Epithelial cell of prostate (primary cell): Measurements from ENCODE around the gene VSTM2B.

Experiments
- DNase-seq: peaks from one replicate; pipeline ENCODE4 v3.0.0-alpha.2; 2011; ENCODE audit warnings: low read depth, low spot score
- H3K27ac ChIP-seq: fragments of 450-650 bp; 2 replicates; pipeline ENCODE4 v1.5.1; 2017; ENCODE audit warnings: mild to moderate bottlenecking

Gene VSTM2B

GRCh38 chr19:29583196-29583999 lies 57.6 kb downstream of the VSTM2B start:
- no peak for DNase-seq

GRCh38 chr19:29586401-29586800 lies 60.6 kb downstream of the VSTM2B start:
- DNase-seq: no peak
- no peak overlapping the region for H3K27ac ChIP-seq

More at GRCh38 chr19:29583196-29583999, 57.6 kb downstream of the VSTM2B start:
- H3K27ac ChIP-seq: no peak overlapping the region

GRCh38 chr19:29587059-29587458 lies 61.3 kb downstream of the VSTM2B start:
- H3K27ac ChIP-seq: no peak overlapping the region
- DNase-seq: no peak

GRCh38 chr19:29587518-29587986 lies 61.8 kb downstream of the VSTM2B start:
- DNase-seq: peak; percentile 54
- H3K27ac ChIP-seq: no peak overlapping the region

- DNase-seq: no peak
- no peak overlapping the region for H3K27ac ChIP-seq
Measured at GRCh38 chr19:29588095-29588494, 62.3 kb downstream of the VSTM2B start.

GRCh38 chr19:29590278-29590677 lies 64.5 kb downstream of the VSTM2B start:
- no peak overlapping the region for H3K27ac ChIP-seq
- DNase-seq: no peak

GRCh38 chr19:29591670-29592069 lies 65.9 kb downstream of the VSTM2B start:
- no peak overlapping the region for H3K27ac ChIP-seq
- no peak for DNase-seq

GRCh38 chr19:29593869-29594268 lies 68.1 kb downstream of the VSTM2B start:
- H3K27ac ChIP-seq: no peak overlapping the region
- no peak for DNase-seq

GRCh38 chr19:29596080-29596727 lies 70.4 kb downstream of the VSTM2B start:
- no peak overlapping the region for H3K27ac ChIP-seq
- no peak for DNase-seq

GRCh38 chr19:29596885-29597525 lies 71.2 kb downstream of the VSTM2B start:
- H3K27ac ChIP-seq: no peak overlapping the region
- no peak for DNase-seq

- no peak for DNase-seq
- H3K27ac ChIP-seq: no peak overlapping the region
Measured at GRCh38 chr19:29598036-29598435, 72.2 kb downstream of the VSTM2B start.

GRCh38 chr19:29598496-29598895 lies 72.7 kb downstream of the VSTM2B start:
- H3K27ac ChIP-seq: no peak overlapping the region
- no peak for DNase-seq

- no peak overlapping the region for H3K27ac ChIP-seq
- DNase-seq: no peak
Measured at GRCh38 chr19:29603308-29603707, 77.5 kb downstream of the VSTM2B start.

- DNase-seq: peak; percentile 72
- H3K27ac ChIP-seq: peak within 1 kb of the TSS; percentile 71
Measured at GRCh38 chr19:29605653-29606419, 80.0 kb downstream of the VSTM2B start, which contains the start of gene POP4. Gene POP4 (plus strand): TSS chr19:29606283. CDS start chr19:29606319, 36 bp downstream.

GRCh38 chr19:29606420-29606747 lies 80.6 kb downstream of the VSTM2B start:
- H3K27ac ChIP-seq: peak overlapping the region; percentile 71
- DNase-seq: no peak

- H3K27ac ChIP-seq: no peak overlapping the region
Measured at GRCh38 chr19:29609636-29610035, 83.8 kb downstream of the VSTM2B start.

GRCh38 chr19:29610213-29610573 lies 84.4 kb downstream of the VSTM2B start:
- no peak overlapping the region for H3K27ac ChIP-seq
- DNase-seq: no peak

More at GRCh38 chr19:29609636-29610035, 83.8 kb downstream of the VSTM2B start:
- DNase-seq: no peak

- H3K27ac ChIP-seq: no peak overlapping the region
- DNase-seq: peak; percentile 14
Measured at GRCh38 chr19:29610574-29611271, 84.9 kb downstream of the VSTM2B start.

- no peak for DNase-seq
- no peak overlapping the region for H3K27ac ChIP-seq
Measured at GRCh38 chr19:29612121-29612520, 86.3 kb downstream of the VSTM2B start.
